ENCODE results near the gene PYGB.

The PYGB gene

DNA sequence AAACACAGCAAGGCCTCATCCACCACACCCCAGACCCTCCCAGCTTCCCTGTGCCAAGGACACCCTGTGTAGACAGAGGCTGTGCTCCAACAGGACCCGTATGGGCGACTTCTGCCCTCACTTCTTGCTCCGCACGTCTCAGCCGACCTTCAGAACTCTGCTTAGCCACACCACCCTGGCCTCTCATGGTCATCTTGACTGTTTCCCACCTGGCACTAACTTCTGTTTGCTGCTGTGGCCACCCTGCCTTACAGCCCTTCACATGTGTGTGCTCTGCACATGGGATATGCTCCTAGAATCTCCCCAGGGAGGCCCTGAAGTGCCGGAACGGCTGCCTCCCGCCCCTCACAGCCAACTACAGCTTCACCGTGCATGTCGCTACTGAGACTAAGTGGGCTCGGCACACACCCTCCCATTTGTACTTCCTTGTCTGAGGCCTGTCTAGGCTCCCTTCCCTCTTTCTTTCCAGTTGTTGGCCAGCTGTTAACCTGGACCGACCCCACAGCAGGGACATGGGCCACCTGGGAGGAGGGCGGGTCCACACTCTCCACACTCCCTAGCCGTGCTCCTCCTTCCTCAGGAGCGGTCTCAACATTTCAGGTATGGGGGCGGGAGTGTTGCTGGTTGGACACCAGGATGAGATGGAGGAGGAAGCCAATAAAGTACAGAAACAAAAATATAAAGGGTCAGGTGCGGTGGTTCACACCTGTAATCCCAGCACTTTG, 69.6 kb downstream of the PYGB start:
- Histone ChIP-seq H2BK5ac (ENCODE audit: low read length) (no peak overlapping the region), H2AFZ (ENCODE audit: low read length) (no peak overlapping the region), H3K14ac (ENCODE audit: low read length) (no peak overlapping the region), H3K9ac (ENCODE audit: low read depth, low read length, poor library complexity) (no peak overlapping the region), H3K23ac (ENCODE audit: low read depth, low read length, poor library complexity) (no peak overlapping the region), H3K79me1 (ENCODE audit: low read depth, low read length) (no peaks in the 10 kb centered on the region), H3K4me3 (ENCODE audit: low read length in 2 of 2) (peak overlapping the region in 1 of 2 donors; percentile 26), H3K27me3 (ENCODE audit: control insufficient read depth in 3 of 3, insufficient read depth in 3 of 3, low read depth in 1 of 3, low read length in 3 of 3) (no peaks in the 10 kb centered on the region), H2BK12ac (ENCODE audit: low read length) (no peak overlapping the region), H2AK5ac (ENCODE audit: low read depth, low read length) (no peak overlapping the region), H3K4me2 (ENCODE audit: insufficient read depth, low read length, poor library complexity, severe bottlenecking) (no peak overlapping the region), H2BK120ac (ENCODE audit: low read depth, low read length) (no peak overlapping the region), H3K4me1 (ENCODE audit: control insufficient read depth in 2 of 2, insufficient read depth in 1 of 2, low read depth in 1 of 2, low read length in 2 of 2) (peaks cover 0 to 3% of the 10 kb centered on the region in 2 donors), H2BK15ac (ENCODE audit: low read length) (no peak overlapping the region), H3K9me3 (replicated peaks in 1 of 2; ENCODE audit: control insufficient read depth in 2 of 2, insufficient read depth in 1 of 2, low read depth in 1 of 2, low read length in 2 of 2) (no peaks in the 10 kb centered on the region), H3K4ac (ENCODE audit: low read length) (no peak overlapping the region), H3K36me3 (replicated peaks in 1 of 2; ENCODE audit: control insufficient read depth in 2 of 2, insufficient read depth in 2 of 2, low read length in 2 of 2) (peaks cover 13 to 35% of the 10 kb centered on the region in 2 donors), H3K27ac (replicated peaks; ENCODE audit: low read length) (no peak overlapping the region), H4K91ac (ENCODE audit: low read depth, low read length, poor library complexity) (no peak overlapping the region), H4K8ac (ENCODE audit: low read depth, low read length) (no peak overlapping the region), H3K18ac (ENCODE audit: low read length) (no peak overlapping the region)
- no CpG with 5 or more reads among the region's 17 CpGs for WGBS, 2 donors (ENCODE audit: extremely low coverage in 2 of 2, insufficient read length in 2 of 2, insufficient replicate concordance in 1 of 2)
- DNase-seq (ENCODE audit: low spot score) = no peak

DNA sequence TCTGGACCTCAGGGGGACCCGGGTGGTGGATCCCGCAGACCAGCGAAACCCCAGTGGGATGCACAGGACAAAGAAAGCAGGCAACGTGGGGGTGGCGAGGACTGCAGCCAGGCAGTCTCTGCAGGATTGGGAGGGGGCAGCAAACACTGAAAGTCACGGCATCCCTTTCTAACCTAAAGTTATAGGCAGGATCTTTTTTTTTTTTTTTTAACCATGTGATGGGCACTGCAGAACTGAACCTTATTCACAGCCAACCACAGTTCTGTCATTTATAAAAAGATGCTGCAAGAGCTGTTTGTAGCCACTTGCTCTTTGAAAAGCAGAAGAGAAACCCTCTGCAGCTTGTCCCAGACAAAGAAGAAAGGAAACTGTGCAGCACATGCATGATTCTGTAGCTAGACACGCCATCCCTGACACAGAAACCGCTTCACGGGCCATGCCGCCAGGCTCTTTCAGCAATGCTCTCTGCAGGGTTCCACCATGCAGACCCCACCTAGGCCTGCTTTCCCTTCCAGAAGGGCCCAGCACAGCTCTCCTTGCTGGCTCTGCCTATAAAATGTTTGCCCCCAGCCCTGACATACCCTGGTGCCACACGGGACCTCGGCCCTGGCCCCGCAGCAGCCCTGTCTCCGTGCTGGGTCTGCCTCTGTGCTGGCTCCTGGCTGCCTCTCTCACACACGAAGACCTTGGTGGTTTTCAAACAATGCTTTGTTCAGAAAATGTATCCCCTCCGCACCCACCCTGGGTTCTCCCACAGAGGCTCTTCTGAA, 70.8 kb downstream of the PYGB start:
- Histone ChIP-seq H2BK120ac (ENCODE audit: low read depth, low read length) (no peak overlapping the region), H4K8ac (ENCODE audit: low read depth, low read length) (no peak overlapping the region), H3K9ac (ENCODE audit: low read depth, low read length, poor library complexity) (no peak overlapping the region), H3K14ac (ENCODE audit: low read length) (no peak overlapping the region), H3K4me2 (ENCODE audit: insufficient read depth, low read length, poor library complexity, severe bottlenecking) (no peak overlapping the region), H3K18ac (ENCODE audit: low read length) (no peak overlapping the region), H2BK5ac (ENCODE audit: low read length) (no peak overlapping the region), H3K23ac (ENCODE audit: low read depth, low read length, poor library complexity) (no peak overlapping the region), H3K36me3 (replicated peaks in 1 of 2; ENCODE audit: control insufficient read depth in 2 of 2, insufficient read depth in 2 of 2, low read length in 2 of 2) (peaks cover 14 to 45% of the 10 kb centered on the region in 2 donors), H3K9me3 (replicated peaks in 1 of 2; ENCODE audit: control insufficient read depth in 2 of 2, insufficient read depth in 1 of 2, low read depth in 1 of 2, low read length in 2 of 2) (no peaks in the 10 kb centered on the region), H3K27ac (replicated peaks; ENCODE audit: low read length) (no peak overlapping the region), H3K79me1 (ENCODE audit: low read depth, low read length) (peaks cover 2% of the 10 kb centered on the region), H3K4me1 (ENCODE audit: control insufficient read depth in 2 of 2, insufficient read depth in 1 of 2, low read depth in 1 of 2, low read length in 2 of 2) (peaks cover 0 to 3% of the 10 kb centered on the region in 2 donors), H2AFZ (ENCODE audit: low read length) (no peak overlapping the region), H3K4ac (ENCODE audit: low read length) (no peak overlapping the region), H3K4me3 (ENCODE audit: low read length in 2 of 2) (no peak overlapping the region), H2BK12ac (ENCODE audit: low read length) (no peak overlapping the region), H4K91ac (ENCODE audit: low read depth, low read length, poor library complexity) (no peak overlapping the region), H2AK5ac (ENCODE audit: low read depth, low read length) (no peak overlapping the region), H3K27me3 (ENCODE audit: control insufficient read depth in 3 of 3, insufficient read depth in 3 of 3, low read depth in 1 of 3, low read length in 3 of 3) (peaks cover 0 to 2% (median 0%) of the 10 kb centered on the region in 3 experiments), H2BK15ac (ENCODE audit: low read length) (no peak overlapping the region)
- DNase-seq (ENCODE audit: low spot score) = no peak
- no CpG with 5 or more reads among the region's 16 CpGs for WGBS, 2 donors (ENCODE audit: extremely low coverage in 2 of 2, insufficient read length in 2 of 2, insufficient replicate concordance in 1 of 2)

DNA sequence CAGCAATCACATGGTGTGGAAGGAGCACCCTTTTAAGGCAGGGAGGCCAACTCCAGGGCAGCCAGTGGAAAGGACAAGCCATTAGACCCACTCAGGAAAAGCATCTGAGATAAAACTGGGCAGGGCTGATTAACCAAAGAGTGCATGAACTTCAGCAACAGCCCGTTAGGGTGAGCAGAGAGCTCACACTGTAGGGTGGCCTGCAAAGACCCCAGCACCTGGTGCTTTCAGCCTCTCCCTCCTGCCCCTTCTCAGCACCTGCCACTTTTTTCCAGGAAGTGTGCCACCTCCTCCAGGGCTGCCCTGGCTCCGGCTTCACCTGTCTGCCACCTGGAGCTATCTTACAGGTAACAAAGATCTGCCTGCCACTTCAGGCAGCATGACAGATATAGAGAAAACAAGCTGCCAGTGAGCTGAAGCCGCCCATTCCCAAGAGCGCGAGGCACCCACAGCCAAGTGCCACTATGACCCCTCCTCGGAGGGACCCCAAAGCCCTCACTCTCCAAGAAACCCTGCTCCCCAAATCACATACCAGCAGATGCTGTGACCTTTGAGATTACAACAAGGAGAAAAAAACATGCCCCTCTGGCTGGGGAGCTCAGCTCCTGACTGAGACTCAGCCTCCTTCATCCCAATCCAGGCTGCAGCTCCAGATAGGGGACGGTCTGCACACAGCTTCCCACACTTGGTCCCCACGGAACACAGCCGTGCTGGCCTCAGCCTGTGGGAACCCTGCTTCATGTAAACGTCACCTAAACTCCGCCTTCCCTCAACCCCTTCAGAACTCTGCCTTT, 71.6 kb downstream of the PYGB start:
- no CpG with 5 or more reads among the region's 11 CpGs for WGBS, 2 donors (ENCODE audit: extremely low coverage in 2 of 2, insufficient read length in 2 of 2, insufficient replicate concordance in 1 of 2)
- Histone ChIP-seq H2BK120ac (ENCODE audit: low read depth, low read length) (no peak overlapping the region), H3K79me1 (ENCODE audit: low read depth, low read length) (peaks cover 2% of the 10 kb centered on the region), H3K4me2 (ENCODE audit: insufficient read depth, low read length, poor library complexity, severe bottlenecking) (no peak overlapping the region), H3K4ac (ENCODE audit: low read length) (no peak overlapping the region), H3K27me3 (ENCODE audit: control insufficient read depth in 3 of 3, insufficient read depth in 3 of 3, low read depth in 1 of 3, low read length in 3 of 3) (peaks cover 0 to 2% (median 0%) of the 10 kb centered on the region in 3 experiments), H2AFZ (ENCODE audit: low read length) (no peak overlapping the region), H3K36me3 (replicated peaks in 1 of 2; ENCODE audit: control insufficient read depth in 2 of 2, insufficient read depth in 2 of 2, low read length in 2 of 2) (peaks cover 14 to 42% of the 10 kb centered on the region in 2 donors), H2BK12ac (ENCODE audit: low read length) (no peak overlapping the region), H3K4me3 (ENCODE audit: low read length in 2 of 2) (no peak overlapping the region), H3K23ac (ENCODE audit: low read depth, low read length, poor library complexity) (no peak overlapping the region), H3K9ac (ENCODE audit: low read depth, low read length, poor library complexity) (no peak overlapping the region), H2AK5ac (ENCODE audit: low read depth, low read length) (peak overlapping the region; percentile 33), H4K91ac (ENCODE audit: low read depth, low read length, poor library complexity) (no peak overlapping the region), H4K8ac (ENCODE audit: low read depth, low read length) (no peak overlapping the region), H2BK5ac (ENCODE audit: low read length) (no peak overlapping the region), H3K27ac (replicated peaks; ENCODE audit: low read length) (no peak overlapping the region), H3K18ac (ENCODE audit: low read length) (no peak overlapping the region), H2BK15ac (ENCODE audit: low read length) (no peak overlapping the region), H3K9me3 (replicated peaks in 1 of 2; ENCODE audit: control insufficient read depth in 2 of 2, insufficient read depth in 1 of 2, low read depth in 1 of 2, low read length in 2 of 2) (no peaks in the 10 kb centered on the region), H3K14ac (ENCODE audit: low read length) (no peak overlapping the region), H3K4me1 (ENCODE audit: control insufficient read depth in 2 of 2, insufficient read depth in 1 of 2, low read depth in 1 of 2, low read length in 2 of 2) (peaks cover 0 to 3% of the 10 kb centered on the region in 2 donors)
- no peak for DNase-seq (ENCODE audit: low spot score)

Measured in neuronal stem cell (in vitro differentiated cells).